22Rv1 (cell line): ENCODE measurements around the gene SNRPA.
A peak's percentile ranks its signal among the peaks of the same experiment; 100 is the strongest.

ENCODE experiments used
- H3K27ac ChIP-seq: fragments of 450-650 bp; 2 replicates; pipeline ENCODE4 v1.5.1; 2017
- CTCF ChIP-seq: fragments of 450-650 bp; IDR thresholded peaks from 2 replicates; pipeline ENCODE4 v1.5.1; 2017; ENCODE audit warnings: mild to moderate bottlenecking
- ZFX ChIP-seq: fragments of 450-650 bp; IDR thresholded peaks from 2 replicates; pipeline ENCODE4 v1.6.1; 2017; ENCODE audit warnings: antibody characterized with exemption, borderline replicate concordance

Gene SNRPA

GRCh38 chr19:40716482-40717324, 34.3 kb upstream of the SNRPA start, which contains the start of the genes COQ8B and ITPKC:
Gene COQ8B (minus strand): TSS chr19:40716886. CDS start chr19:40714632, 2,254 bp downstream.
Gene ITPKC (plus strand): TSS chr19:40717112. CDS start chr19:40717136, 24 bp downstream.
- TF ChIP-seq ZFX (no peak), CTCF (peak; percentile 12; the same call in 1 of the 2 replicates)

GRCh38 chr19:40717325-40717879, 33.6 kb upstream of the SNRPA start:
- H3K27ac ChIP-seq: peak overlapping the region; percentile 98
- TF ChIP-seq CTCF (no peak), ZFX (no peak)

More at GRCh38 chr19:40716482-40717324, 34.3 kb upstream of the SNRPA start, which contains the start of the genes COQ8B and ITPKC:
- H3K27ac ChIP-seq: peak within 1 kb of the TSS; percentile 98

GRCh38 chr19:40717880-40718773, 32.9 kb upstream of the SNRPA start:
- peak overlapping the region; percentile 98 for H3K27ac ChIP-seq
- TF ChIP-seq ZFX (no peak), CTCF (no peak)

- TF ChIP-seq ZFX (no peak), CTCF (no peak)
- peak overlapping the region; percentile 98 for H3K27ac ChIP-seq
Measured at GRCh38 chr19:40718774-40719391, 32.1 kb upstream of the SNRPA start.

- TF ChIP-seq CTCF: no peak
- TF ChIP-seq ZFX: no peak
- H3K27ac ChIP-seq: peak overlapping the region; percentile 98
Measured at GRCh38 chr19:40719414-40719894, 31.5 kb upstream of the SNRPA start.

GRCh38 chr19:40721140-40721486, 29.9 kb upstream of the SNRPA start:
- TF ChIP-seq ZFX (no peak), CTCF (no peak)
- H3K27ac ChIP-seq: 0 out of 2 replicates have a peak overlapping the region, but pooled peaks have one; percentile 98
